Activated CD4-positive, alpha-beta T cell treated with anti-CD3 and anti-CD28 coated beads, Interleukin-10, Interleukin-2, amounts not matched to agents 100 ng/mL and 50 ng/mL, durations not matched to agents 16 hours and 8 hours (primary cell): ENCODE measurements around the gene KCTD16.

Experiments
- DNase-seq: peaks from one replicate; pipeline ENCODE4 v3.0.0-alpha.2; 2020

The KCTD16 gene

DNA sequence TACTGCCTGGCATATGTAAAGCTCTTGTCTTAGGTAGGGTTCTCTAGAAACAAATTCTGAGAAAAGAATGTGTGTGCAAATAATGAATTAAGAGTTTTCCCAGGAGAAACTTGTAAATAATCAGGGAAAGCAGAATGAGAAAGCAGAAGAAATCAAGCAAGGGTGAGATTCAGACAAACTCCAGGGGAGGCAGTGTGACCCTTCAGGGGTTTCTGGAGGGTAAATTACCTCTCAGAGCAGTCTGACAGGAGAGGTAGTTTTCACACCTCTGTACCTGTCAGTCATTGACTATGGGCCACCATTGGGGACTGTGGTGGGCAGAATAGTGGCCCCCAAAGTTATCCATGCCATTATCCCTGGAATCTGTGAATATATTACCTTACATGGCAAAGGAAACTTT, 124.6 kb downstream of the KCTD16 start:
- DNase-seq = no peak

DNA sequence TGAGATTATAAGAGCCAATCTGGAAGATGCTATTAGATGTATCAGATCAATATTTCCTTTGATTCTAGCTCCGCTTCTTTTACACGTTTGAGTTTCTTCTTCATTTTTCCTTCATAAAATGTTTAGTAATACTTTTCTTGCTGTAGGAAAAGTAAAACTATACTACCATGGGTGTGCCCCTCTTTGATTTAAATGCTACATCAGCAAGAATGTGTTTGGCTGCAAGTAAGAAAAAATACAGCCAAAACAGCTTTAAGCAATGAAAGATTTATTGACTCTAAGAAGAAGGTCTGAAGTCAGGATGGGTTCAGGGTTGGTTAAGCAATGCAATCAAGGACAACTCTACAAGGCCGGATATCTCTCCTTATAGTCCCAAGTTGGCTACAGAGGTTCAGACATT, 126.4 kb downstream of the KCTD16 start:
- DNase-seq = no peak

DNA sequence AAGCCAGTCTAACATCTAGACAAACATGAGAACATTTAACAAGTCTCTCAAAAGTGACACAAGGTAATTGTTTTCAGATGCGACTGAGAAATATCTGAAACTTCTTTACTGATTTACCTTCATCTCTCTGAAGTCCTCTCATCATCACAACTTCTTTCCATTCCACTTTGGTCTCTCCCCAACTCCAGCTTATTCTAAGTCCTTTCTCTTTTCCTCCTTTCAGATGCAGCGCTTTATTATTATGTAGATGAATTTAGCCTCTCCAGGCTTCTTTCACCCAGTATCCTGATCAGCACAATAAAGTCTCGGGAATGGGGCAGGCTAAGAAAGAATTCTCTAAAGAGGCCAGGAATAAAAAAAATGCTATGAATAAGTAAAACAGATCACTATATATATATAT, 128.0 kb downstream of the KCTD16 start:
- DNase-seq = no peak

DNA sequence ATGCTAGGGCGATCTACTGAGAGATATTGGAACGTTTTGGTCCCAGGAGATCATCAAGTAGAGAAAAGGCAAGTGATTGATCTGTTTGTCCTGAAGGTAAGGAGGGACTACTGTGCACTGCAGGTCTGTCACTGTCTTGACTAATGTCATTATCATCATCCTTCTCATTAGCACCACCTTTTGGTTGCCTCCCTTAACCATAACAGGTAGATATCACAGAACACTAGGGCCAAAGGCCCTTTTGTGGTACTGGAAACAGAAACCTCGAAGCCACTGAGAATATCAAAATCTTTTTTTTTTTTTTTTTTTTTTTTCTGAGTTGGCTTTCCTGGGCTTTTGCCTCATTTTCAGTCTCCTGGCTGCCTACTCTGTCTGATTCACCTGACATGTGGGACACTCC, 134.0 kb downstream of the KCTD16 start:
- DNase-seq = no peak

DNA sequence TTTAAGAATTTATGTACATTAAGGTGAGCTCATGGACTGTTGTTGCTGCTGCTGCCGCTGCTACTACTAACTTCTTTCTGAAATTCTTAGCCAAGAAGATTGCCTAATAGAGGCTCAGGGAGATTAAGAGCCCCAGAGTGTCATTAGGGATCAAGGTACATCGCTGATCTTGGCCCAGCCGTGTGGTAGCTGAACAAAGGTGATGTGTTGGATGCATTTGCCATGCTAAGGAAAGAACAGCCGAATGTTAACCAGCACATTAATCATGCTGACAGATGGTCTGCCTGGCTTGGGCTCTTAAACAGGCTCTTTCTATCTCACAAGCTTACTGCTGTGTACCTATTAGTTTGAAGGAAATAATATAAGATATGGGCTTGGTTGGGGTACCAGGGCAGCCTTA, 137.1 kb downstream of the KCTD16 start:
- DNase-seq = no peak

DNA sequence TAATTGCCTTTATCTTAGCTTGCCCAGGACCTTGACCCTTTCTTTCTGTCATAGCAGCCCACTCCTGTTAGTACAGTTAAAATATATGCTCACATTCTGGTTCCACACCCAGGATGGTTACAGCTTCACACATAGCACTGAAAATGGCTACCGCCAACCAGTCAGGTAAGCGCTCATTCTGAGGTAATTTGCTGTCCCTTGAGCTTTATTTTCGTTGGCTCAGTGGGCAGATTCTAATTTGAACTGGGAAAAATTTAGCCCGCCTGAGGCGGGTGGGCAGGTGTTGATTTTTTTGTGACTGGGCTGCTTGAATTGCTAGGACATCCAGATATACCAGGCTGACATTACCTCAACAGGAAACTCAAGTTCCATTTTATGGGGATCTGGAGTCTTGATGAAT, 137.5 kb downstream of the KCTD16 start:
- DNase-seq = no peak

DNA sequence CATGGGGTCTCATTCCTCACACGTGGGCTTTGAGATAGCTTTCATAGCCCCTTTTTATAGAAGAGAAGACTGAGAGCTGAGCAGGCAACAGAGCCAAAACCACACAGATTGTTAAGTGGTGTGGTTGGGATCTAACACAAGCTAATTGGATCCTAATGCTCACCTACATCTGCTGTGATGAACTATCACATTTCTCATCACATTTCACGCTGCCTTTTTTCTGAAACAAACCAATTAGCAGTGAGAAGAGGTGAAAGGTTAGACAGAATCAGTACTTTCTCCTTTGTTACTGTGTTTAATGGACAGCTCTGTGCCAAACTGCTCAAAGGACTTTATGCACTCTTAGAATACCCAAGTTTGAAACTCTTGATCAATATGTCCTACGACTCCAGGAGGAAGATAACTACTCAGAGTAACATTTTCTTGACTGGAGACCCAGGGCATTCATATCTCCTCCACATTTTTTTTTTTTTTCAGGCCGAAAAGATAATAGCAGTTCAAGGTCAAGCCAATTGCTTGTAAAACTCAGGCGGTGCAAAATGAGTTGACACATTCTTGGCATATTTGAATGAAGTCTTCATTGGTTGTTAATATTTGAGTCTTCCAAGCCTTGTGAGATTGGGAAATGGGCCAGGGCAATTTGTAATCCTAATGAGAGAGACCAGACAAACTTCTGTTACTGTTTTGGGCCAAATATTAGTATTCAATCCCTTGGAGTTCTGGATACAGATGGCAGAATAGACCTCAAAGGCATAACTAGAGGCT, 138.4 kb downstream of the KCTD16 start:
- DNase-seq = no peak

DNA sequence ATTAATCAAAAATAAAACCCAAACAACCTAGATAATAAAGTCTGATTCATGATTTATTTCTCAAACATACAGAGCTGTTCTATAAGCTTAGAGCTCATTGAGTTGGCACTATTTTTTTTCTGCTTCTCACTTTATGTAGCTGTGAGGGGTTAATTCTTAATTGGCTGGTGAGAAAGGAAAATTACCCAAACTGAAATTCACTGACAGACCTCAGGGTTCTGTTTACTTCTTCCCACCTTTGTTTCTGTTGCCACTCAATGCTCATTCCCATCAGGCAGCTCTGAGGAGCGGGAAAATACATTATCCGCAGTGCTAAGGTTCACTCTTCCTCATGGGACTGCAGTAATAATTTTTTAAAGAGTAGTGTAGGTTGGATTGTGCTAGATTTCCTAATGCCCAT, 139.9 kb downstream of the KCTD16 start:
- no peak for DNase-seq

DNA sequence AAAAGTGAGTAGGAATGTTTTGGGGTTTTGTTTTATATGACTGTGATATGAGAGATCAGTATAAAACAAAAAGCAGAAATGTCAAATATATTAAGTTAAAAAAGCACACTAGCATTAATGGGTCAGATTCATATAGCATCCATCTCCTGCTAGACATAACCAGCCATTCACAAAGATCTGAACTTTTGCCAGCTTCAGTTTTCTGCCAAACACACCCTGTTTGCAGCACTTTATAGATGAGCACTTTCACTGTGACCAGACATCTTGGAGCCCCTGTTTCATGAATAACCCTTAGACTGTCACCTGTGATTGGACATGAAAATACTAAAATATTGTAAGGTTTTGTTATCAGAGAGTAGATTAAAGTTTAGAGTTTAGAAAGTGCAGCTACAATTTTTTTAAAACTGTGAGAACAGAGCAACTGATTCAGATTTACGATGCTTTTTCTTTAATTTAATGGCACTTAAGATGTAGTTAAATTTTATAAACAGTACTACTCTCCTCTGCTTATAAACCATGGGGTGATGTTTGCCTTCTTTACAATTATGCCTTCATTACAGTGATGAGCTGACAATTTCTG, 142.6 kb downstream of the KCTD16 start:
- no peak for DNase-seq

DNA sequence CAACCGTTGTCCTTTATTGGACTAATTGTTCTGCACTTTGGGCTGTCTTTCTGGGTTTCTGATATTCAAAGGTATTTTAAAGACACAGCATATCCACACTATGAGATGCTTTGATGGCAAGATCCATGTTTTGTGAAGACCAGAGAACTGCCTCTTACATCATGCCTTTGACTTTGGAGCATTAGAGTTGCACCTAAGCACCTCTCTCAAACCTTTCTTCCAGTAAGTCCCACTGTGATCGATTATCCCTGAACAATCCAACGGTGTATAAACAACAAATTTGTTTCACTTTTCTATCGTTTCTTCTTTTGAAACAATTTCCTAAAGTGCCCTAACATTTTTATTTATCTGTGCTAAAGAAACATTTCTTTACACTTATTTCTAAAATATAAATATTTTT, 144.4 kb downstream of the KCTD16 start:
- no peak for DNase-seq

DNA sequence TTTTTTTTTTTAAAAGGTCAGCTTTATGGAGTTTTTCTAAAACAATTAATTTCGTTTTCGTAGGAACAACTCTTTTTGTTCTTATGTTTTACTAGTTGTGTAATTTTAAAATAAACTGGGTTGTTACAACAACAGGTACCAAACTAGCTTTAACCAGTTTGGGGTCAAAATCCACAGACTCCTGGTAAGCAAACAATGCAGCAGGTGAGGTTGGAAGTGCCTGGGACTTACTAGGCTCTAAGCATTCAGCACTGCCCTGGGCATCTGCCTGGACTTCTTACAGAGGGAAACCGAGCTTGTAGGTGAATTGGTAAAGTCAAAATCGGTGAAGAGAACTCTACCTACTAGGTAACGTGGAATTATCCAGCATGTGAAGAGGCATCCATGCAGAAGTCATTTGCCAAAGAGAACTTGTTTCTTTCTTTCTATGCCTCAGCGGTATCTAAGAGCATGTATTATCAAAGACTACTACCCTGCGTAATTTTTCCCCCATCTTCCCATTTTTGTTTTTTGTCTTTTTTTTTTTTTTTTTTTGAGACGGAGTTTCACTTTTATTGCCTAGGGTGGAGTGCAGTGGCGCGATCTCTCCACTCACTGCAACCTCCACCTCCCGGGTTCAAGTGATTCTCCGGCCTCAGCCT, 145.4 kb downstream of the KCTD16 start:
- no peak for DNase-seq

GRCh38 chr5:144318011-144318410, 147.3 kb downstream of the KCTD16 start:
- no peak for DNase-seq

DNA sequence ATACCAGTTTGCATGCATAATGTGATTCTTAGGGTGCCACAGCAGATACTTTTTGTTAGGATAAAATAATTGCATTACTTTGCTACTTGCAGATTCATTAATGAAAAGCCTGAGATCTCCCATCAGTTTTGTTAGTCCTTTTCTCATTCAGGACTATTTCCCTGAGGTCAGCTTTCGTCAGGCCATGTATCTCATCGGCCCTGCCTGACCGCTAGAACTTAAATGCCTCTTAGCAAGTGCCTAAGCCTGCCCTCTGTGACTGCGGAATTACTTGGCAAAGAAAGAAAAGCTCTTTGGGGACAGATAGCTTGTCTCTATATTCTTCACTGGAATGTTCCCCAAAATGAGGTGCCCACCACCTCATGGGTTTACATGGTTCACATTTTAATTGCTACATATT, 147.8 kb downstream of the KCTD16 start:
- no peak for DNase-seq

DNA sequence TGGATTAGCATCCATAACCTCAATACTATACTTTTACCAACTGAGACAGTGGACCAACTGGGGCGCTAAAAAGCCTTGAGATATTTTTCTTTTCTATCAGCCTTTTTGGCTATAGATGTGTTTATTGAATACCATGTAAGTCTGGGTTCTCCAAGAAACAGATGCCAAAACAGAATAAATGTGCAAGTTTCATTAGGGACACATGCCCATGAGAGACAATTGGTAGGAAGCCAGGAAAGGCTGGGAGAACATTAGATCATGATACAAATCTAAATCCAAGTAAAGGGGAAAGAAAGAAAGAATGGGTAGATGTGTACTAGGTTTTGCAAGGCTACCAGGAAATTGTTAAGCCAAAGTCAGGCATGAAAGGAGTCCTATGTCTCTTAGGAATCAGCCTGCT, 152.5 kb downstream of the KCTD16 start:
- DNase-seq = no peak

DNA sequence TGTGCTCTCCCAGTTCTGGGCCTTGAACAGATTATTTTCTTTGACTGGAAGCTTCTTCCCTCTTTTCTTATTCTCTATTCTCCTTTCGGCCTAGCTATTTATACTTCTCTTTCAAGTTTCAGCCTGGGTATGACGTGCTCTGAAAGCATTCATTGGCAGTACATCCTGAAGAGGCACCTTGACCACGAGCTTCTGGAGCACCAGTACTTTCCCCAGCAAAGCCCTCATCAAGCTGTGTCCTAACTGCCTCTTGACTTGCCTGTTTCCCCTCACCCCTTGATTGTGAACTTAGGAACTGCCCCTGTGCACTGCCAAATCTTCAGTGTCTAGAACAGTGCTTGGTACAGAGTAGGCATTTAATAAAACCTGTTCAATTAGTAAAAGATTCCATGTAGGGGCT, 154.9 kb downstream of the KCTD16 start:
- DNase-seq = no peak

- no peak for DNase-seq
Observed at GRCh38 chr5:144328494-144328893, 157.8 kb downstream of the KCTD16 start.

DNA sequence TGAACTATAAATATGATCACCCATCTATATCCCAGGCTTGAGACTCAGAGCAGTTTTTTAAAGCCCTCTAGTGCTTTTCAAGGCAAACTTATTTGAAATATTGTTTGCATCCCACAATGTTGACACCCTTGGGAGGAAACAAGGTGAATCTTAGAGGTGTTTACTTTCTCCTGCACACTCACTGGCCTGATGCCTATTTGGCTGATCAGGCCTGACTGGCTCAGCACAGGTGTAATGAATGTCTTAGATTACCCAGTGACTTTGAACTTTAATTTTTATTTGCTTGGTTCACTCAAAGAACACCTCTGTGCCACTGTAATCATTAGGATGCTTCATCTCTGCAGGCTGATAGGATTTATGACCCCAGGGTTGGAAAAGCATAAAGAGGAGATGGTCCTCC, 158.3 kb downstream of the KCTD16 start:
- DNase-seq = no peak

DNA sequence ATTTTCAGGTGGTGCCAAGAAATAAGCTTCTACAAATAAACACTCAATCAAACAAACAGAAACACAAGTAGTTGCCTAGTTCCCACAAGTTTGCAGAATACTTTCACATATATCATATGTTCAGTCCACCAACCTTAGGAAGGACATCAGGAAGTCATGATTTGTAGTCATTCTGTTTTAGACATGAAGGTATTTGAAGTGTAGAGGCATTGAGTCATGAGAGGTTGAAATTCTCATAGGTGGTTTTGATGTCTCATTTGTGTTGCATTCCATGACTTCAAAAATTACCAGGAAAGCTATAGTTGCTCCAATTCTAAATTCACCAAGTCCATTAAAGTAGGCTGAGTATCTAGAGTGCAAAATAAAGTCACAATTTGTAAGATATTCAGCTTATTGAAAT, 159.0 kb downstream of the KCTD16 start:
- DNase-seq = no peak

GRCh38 chr5:144331361-144331760, 160.7 kb downstream of the KCTD16 start:
- DNase-seq = no peak

DNA sequence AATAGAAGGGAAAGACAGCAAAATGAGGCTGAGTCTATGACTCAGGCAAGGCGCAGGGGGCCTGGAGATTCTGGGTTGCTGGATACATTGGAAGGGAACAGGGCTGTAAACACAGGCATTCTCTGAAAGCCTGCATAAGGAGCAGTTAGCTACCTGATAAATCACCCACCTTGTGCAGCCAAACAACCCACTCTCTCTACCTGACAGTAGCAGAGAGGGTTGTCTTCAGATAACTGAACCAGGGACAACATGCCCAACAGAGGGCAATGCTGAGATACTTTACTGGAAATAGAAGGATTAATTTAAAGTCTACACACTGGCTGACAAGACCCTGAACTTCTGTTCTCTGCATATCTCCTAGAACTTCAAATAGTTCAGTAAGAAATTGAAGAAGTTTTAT, 161.6 kb downstream of the KCTD16 start:
- DNase-seq = no peak

DNA sequence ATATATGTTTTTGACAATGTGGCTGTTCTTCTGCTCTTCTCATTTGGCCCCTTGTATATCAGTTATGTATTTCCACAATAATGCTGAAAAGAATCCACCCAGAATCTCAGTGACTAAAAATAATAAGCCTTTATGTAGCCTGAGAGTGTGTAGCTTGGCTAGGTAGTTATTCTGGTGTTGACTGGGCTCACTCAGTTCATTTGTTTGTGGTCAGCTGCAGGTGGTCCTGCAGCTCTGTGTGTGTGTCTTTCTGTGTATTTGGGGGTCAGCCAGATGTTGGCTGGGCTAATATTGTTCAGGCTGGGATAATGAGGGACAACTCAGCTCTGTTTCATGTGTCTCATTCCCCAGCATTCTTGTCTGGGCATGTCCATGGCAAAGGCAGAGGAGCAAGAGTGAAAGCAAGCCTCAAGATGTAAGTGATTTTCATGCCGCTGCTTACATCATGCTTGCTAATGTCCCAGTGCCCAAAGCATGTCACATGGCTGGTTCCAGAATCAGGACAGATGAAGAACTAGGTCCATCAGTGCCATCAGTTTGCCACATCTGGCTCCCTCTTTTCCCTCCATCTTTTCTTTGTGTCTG, 162.8 kb downstream of the KCTD16 start:
- no peak for DNase-seq

- no peak for DNase-seq
Observed at GRCh38 chr5:144335561-144335960, 164.9 kb downstream of the KCTD16 start.

GRCh38 chr5:144336191-144336961, 165.7 kb downstream of the KCTD16 start:
- no peak for DNase-seq
